ENCODE data around the gene IMPDH1. TPM values are rescaled to one million over a fixed set of nuclear protein-coding genes. Genes with fewer than 3 reads are reported as not detected.
A peak's percentile ranks its signal among the peaks of the same experiment; 100 is the strongest.

Gene IMPDH1
- total and polyA plus RNA-seq, 2 donors from 2014 or later = 20.9 to 40.3 TPM

- H3K4me1 ChIP-seq (ENCODE audit: control insufficient read depth in 2 of 3, insufficient read depth in 2 of 3, low read depth in 1 of 3, low read length in 3 of 3) = peaks cover 0 to 7% (median 0%) of the 10 kb centered on the region in 3 donors
- H3K36me3 ChIP-seq (ENCODE audit: control insufficient read depth in 2 of 3, insufficient read depth in 3 of 3, low read length in 3 of 3) = no peaks in the 10 kb centered on the region
- H3K27me3 ChIP-seq (ENCODE audit: control insufficient read depth, insufficient read depth, low read length) = no peaks in the 10 kb centered on the region
- H3K9ac ChIP-seq (ENCODE audit: low read length in 3 of 3) = no peak overlapping the region
- no peak overlapping the region for H3K4me3 ChIP-seq (ENCODE audit: low read length in 3 of 3)
- H3K27ac ChIP-seq (ENCODE audit: low read depth in 2 of 2, low read length in 2 of 2) = no peak overlapping the region
- FAIRE-seq = no peak
- intact Hi-C loops (cut with DNase I) = no loop called here
- DNase-seq = no peak
- no peak for TF ChIP-seq CTCF (IDR thresholded peaks at IDR 0.05; ENCODE audit: borderline replicate concordance, extremely low read depth, insufficient read depth)
- no peaks in the 10 kb centered on the region for H3K9me3 ChIP-seq (ENCODE audit: control insufficient read depth in 2 of 3, insufficient read depth in 1 of 3, low read length in 3 of 3)
These were observed 21.7 kb downstream of the IMPDH1 start for GRCh38 chr7:128388145-128388485.

- intact Hi-C loops (cut with DNase I) = no loop called here
- Histone ChIP-seq H3K4me3 (ENCODE audit: low read length in 3 of 3) (no peak overlapping the region), H3K27me3 (ENCODE audit: control insufficient read depth, insufficient read depth, low read length) (no peaks in the 10 kb centered on the region), H3K9ac (ENCODE audit: low read length in 3 of 3) (no peak overlapping the region), H3K9me3 (ENCODE audit: control insufficient read depth in 2 of 3, insufficient read depth in 1 of 3, low read length in 3 of 3) (no peaks in the 10 kb centered on the region), H3K36me3 (ENCODE audit: control insufficient read depth in 2 of 3, insufficient read depth in 3 of 3, low read length in 3 of 3) (no peaks in the 10 kb centered on the region), H3K4me1 (ENCODE audit: control insufficient read depth in 2 of 3, insufficient read depth in 2 of 3, low read depth in 1 of 3, low read length in 3 of 3) (peaks cover 0 to 7% (median 0%) of the 10 kb centered on the region in 3 donors), H3K27ac (ENCODE audit: low read depth in 2 of 2, low read length in 2 of 2) (no peak overlapping the region)
- DNase-seq = peak; percentile 83 to 91 (median 87)
- TF ChIP-seq CTCF (IDR thresholded peaks at IDR 0.05; ENCODE audit: borderline replicate concordance, extremely low read depth, insufficient read depth) = peak; percentile 72
- no peak for FAIRE-seq
These were observed 22.3 kb downstream of the IMPDH1 start for GRCh38 chr7:128387216-128388144.

GRCh38 chr7:128385988-128386925 lies 23.5 kb downstream of the IMPDH1 start:
- no peak for FAIRE-seq
- H3K9me3 ChIP-seq (ENCODE audit: control insufficient read depth in 2 of 3, insufficient read depth in 1 of 3, low read length in 3 of 3) = no peaks in the 10 kb centered on the region
- no peaks in the 10 kb centered on the region for H3K36me3 ChIP-seq (ENCODE audit: control insufficient read depth in 2 of 3, insufficient read depth in 3 of 3, low read length in 3 of 3)
- no peaks in the 10 kb centered on the region for H3K27me3 ChIP-seq (ENCODE audit: control insufficient read depth, insufficient read depth, low read length)
- peaks cover 0 to 7% (median 0%) of the 10 kb centered on the region in 3 donors for H3K4me1 ChIP-seq (ENCODE audit: control insufficient read depth in 2 of 3, insufficient read depth in 2 of 3, low read depth in 1 of 3, low read length in 3 of 3)
- H3K9ac ChIP-seq (ENCODE audit: low read length in 3 of 3) = no peak overlapping the region
- H3K4me3 ChIP-seq (ENCODE audit: low read length in 3 of 3) = no peak overlapping the region
- TF ChIP-seq CTCF (IDR thresholded peaks at IDR 0.05; ENCODE audit: borderline replicate concordance, extremely low read depth, insufficient read depth) = no peak
- no peak for DNase-seq
- no peak overlapping the region for H3K27ac ChIP-seq (ENCODE audit: low read depth in 2 of 2, low read length in 2 of 2)
- intact Hi-C loops (cut with DNase I) = no loop called here
